PC-3 (cell line): ENCODE data around the gene CYP2A7. TPM values are rescaled to one million over a fixed set of nuclear protein-coding genes. Genes with fewer than 3 reads are reported as not detected.
"Not testable (repeated sequence)": the region's sequence is repeated elsewhere in the genome, so short reads cannot be mapped to it uniquely, and the experiment has no call there.

Experiments
- ATAC-seq: fragments of 200-7000 bp; cut with Tn5 transposase; 2 replicates; pipeline ENCODE4 v1.9.1; 2020; ENCODE audit warnings: mild to moderate bottlenecking, moderate library complexity
- Bru-seq: library from RNA; stranded (reverse); fragments of 400-500 nt; gene quantifications from one replicate; lab custom pipeline; 2021; lab: Mats Ljungman, UMichigan
- BruChase-seq, 2 experiments: library from RNA; stranded (reverse); fragments of 400-500 nt; gene quantifications; one replicate each; lab custom pipeline; 2021; lab: Mats Ljungman, UMichigan
- BruUV-seq: library from RNA; stranded (reverse); fragments of 400-500 nt; replicated peaks from 2 replicates; lab custom pipeline; 2021; lab: Mats Ljungman, UMichigan
- CTCF ChIA-PET: fragments of 300-600 bp; sonication (Branson Sonifier 250); formaldehyde crosslinking; loops from one replicate; lab custom pipeline; 2022; ENCODE audit warnings: antibody characterized with exemption; lab: Charles Lee
- POLR2A ChIA-PET: fragments of 300-600 bp; sonication (Branson Sonifier 250); formaldehyde crosslinking; loops from one replicate; lab custom pipeline; 2022; ENCODE audit warnings: antibody characterized with exemption; ENCODE audit not compliant: unreplicated experiment; lab: Charles Lee
- DNase-seq: peaks from one replicate; pipeline ENCODE4 v3.0.0-alpha.2; 2015
- H2AFZ ChIP-seq: fragments of 300-600 bp; sonication (generic); 2 replicates; pipeline ENCODE4 v1.6.0; 2016; ENCODE audit warnings: antibody characterized with exemption, low read length
- H3F3A ChIP-seq: fragments of 300-600 bp; sonication (generic); one replicate; pipeline ENCODE4 v1.6.0; 2017; ENCODE audit warnings: antibody characterized with exemption, low read length, control low read depth, mild to moderate bottlenecking; ENCODE audit not compliant: unreplicated experiment
- H3K27ac ChIP-seq: fragments of 300-600 bp; sonication (generic); 2 replicates; pipeline ENCODE4 v1.5.1; 2016; ENCODE audit warnings: mild to moderate bottlenecking, low read length
- H3K27me3 ChIP-seq: fragments of 300-600 bp; sonication (generic); 2 replicates; pipeline ENCODE4 v1.6.1; 2016; ENCODE audit warnings: low read length, mixed read lengths
- H3K36me3 ChIP-seq: fragments of 300-600 bp; sonication (generic); 2 replicates; pipeline ENCODE4 v1.6.1; 2016; ENCODE audit warnings: low read depth, mixed run types, low read length, mixed read lengths
- H3K4me1 ChIP-seq: fragments of 300-600 bp; sonication (generic); 2 replicates; pipeline ENCODE4 v1.5.1; 2016; ENCODE audit warnings: low read length; ENCODE audit not compliant: insufficient read depth
- H3K4me2 ChIP-seq: fragments of 300-600 bp; sonication (generic); 2 replicates; pipeline ENCODE4 v1.6.0; 2016; ENCODE audit warnings: low read length
- H3K4me3 ChIP-seq: fragments of 300-600 bp; sonication (generic); 2 replicates; pipeline ENCODE4 v1.5.1; 2016; ENCODE audit warnings: mild to moderate bottlenecking, low read length, mixed read lengths
- H3K79me2 ChIP-seq: fragments of 300-600 bp; sonication (generic); 2 replicates; pipeline ENCODE4 v1.6.1; 2017; ENCODE audit warnings: low read length, mixed read lengths
- H3K9ac ChIP-seq: fragments of 300-600 bp; sonication (generic); 2 replicates; pipeline ENCODE4 v1.6.0; 2016; ENCODE audit warnings: mild to moderate bottlenecking, low read length
- H3K9me2 ChIP-seq: fragments of 300-600 bp; sonication (generic); replicated peaks from 2 replicates; pipeline ENCODE4 v1.6.1; 2016; ENCODE audit warnings: mixed run types, low read length, mixed read lengths
- H3K9me3 ChIP-seq: fragments of 300-600 bp; sonication (generic); 2 replicates; pipeline ENCODE4 v1.6.1; 2016; ENCODE audit warnings: low read length, mixed read lengths
- H4K20me1 ChIP-seq: fragments of 300-600 bp; sonication (generic); 2 replicates; pipeline ENCODE4 v1.6.1; 2016; ENCODE audit warnings: low read length, mixed read lengths
- CTCF ChIP-seq: fragments of 300-600 bp; sonication (generic); conservative IDR thresholded peaks from 2 replicates; pipeline ENCODE4 v1.5.1; 2017; ENCODE audit warnings: antibody characterized with exemption, low read depth, mild to moderate bottlenecking, low read length
- EZH2 ChIP-seq: fragments of 300-600 bp; sonication (generic); IDR thresholded peaks from one replicate; pipeline ENCODE4 v1.6.1; 2017; ENCODE audit warnings: antibody characterized with exemption, mild to moderate bottlenecking, low read length; ENCODE audit not compliant: unreplicated experiment
- EZH2phosphoT487 ChIP-seq: fragments of 300-600 bp; sonication (generic); IDR thresholded peaks from 2 replicates; pipeline ENCODE4 v1.6.1; 2018; ENCODE audit warnings: mild to moderate bottlenecking, antibody characterized with exemption, low read length, borderline replicate concordance
- intact Hi-C: fragments of 100-400 bp; cut with micrococcal nuclease; formaldehyde crosslinking; loops from 2 replicates; pipeline ENCODE4 v1.9.0; 2023
- long read RNA-seq: library from polyadenylated mRNA; unstranded; transcript quantifications from one replicate; pipeline ENCODE4 v2.0.0, GENCODE V29; 2021; ENCODE audit not compliant: unreplicated experiment
- total RNA-seq: library from RNA; depleted of rRNA; stranded (reverse); fragments of >200 nt; gene quantifications from 2 replicates; pipeline ENCODE4 v1.2.3, GENCODE V29; 2014; rRNA removed

Gene CYP2A7
- total RNA-seq (not detected in 2 replicates), Bru-seq, nascent RNA (not detected), BruChase-seq, experiment 1, labeled RNA remaining after a 6-hour chase (not detected), BruChase-seq, experiment 2, labeled RNA remaining after a 2-hour chase (not detected)
- long read RNA-seq: 0 reads

DNA sequence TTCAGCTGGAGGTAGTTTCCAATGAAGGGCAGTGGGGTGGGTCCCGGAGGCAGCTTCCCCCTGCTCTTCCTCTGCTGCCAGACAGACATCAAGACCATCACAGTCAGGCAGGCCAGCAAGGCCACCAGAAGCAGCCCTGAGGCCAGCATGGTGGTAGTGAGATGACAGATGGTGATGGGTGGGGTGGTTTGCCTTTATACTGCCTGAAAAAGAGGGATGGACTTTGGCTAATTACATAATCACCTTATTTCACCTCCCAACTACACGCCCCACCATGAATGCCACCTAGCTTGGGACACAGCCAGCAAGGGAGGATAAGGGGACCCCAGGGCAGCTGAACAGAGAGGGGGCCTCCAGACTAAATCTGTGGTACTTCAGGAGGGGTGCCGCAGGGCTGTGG, at the start of gene CYP2A7:
Gene CYP2A7 (minus strand): TSS at position 170 of the 400 bp plus-strand sequence. CDS start 21 bp downstream, at position 149.
- CTCF ChIA-PET, H3K9me3 ChIP-seq, H3K4me1 ChIP-seq, H3K27me3 ChIP-seq, POLR2A ChIA-PET, H3K79me2 ChIP-seq, H3K9me2 ChIP-seq, ATAC-seq, H3F3A ChIP-seq, H3K4me3 ChIP-seq, H3K36me3 ChIP-seq, H4K20me1 ChIP-seq, H3K27ac ChIP-seq, intact Hi-C loops, BruUV-seq, H2AFZ ChIP-seq, DNase-seq, H3K4me2 ChIP-seq, H3K9ac ChIP-seq: not testable (repeated sequence)

- ATAC-seq, CTCF ChIA-PET, H3K4me3 ChIP-seq, H3K4me1 ChIP-seq, H3K79me2 ChIP-seq, intact Hi-C loops, H3K27me3 ChIP-seq, H3K9ac ChIP-seq, H3K4me2 ChIP-seq, H4K20me1 ChIP-seq, H2AFZ ChIP-seq, BruUV-seq, H3K36me3 ChIP-seq, H3K27ac ChIP-seq, DNase-seq, H3K9me3 ChIP-seq, POLR2A ChIA-PET, H3K9me2 ChIP-seq, H3F3A ChIP-seq: not testable (repeated sequence)
Measured at GRCh38 chr19:40930799-40931198, 48.8 kb upstream of the CYP2A7 start.

DNA sequence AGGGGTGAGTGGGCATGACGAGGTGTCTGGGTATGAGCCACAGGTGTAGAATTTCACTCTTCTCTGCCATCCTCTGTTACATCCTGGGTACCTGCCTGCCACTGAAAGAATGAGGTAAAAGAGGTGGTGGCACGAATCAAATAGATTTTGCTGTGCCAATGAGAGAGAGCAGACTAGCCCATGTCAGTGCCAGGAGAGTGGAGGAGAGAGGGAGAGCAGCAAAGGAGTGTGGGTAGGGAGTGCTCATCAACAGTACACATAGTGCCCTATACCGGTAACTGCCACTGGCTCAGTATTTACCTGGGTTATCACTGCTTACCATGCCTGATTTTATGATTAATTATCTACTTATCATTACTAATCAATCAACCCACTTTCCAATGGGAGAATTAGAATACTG, 47.9 kb upstream of the CYP2A7 start:
- BruUV-seq, H3K79me2 ChIP-seq, H3K27ac ChIP-seq, DNase-seq, H4K20me1 ChIP-seq, H3K4me2 ChIP-seq, H2AFZ ChIP-seq, POLR2A ChIA-PET, H3K27me3 ChIP-seq, H3K9ac ChIP-seq, H3K9me2 ChIP-seq, H3K9me3 ChIP-seq, ATAC-seq, H3K36me3 ChIP-seq, intact Hi-C loops, H3K4me3 ChIP-seq, H3F3A ChIP-seq, H3K4me1 ChIP-seq, CTCF ChIA-PET: not testable (repeated sequence)

- Histone ChIP-seq H2AFZ (no peak overlapping the region), H3K79me2 (no peaks in the 10 kb centered on the region), H3K9ac (no peak overlapping the region), H3F3A (no peaks in the 10 kb centered on the region), H3K9me2 (no peaks in the 10 kb centered on the region), H3K4me1 (peaks cover 10% of the 10 kb centered on the region), H4K20me1 (no peaks in the 10 kb centered on the region), H3K27me3 (no peaks in the 10 kb centered on the region), H3K27ac (no peak overlapping the region), H3K4me3 (no peak overlapping the region), H3K9me3 (no peaks in the 10 kb centered on the region), H3K36me3 (no peaks in the 10 kb centered on the region), H3K4me2 (no peak overlapping the region)
- CTCF ChIA-PET: no interaction called here
- BruUV-seq: no TSS peak
- DNase-seq: no peak
- POLR2A ChIA-PET: no interaction called here
- intact Hi-C loops: no loop called here
- ATAC-seq: no peak
- TF ChIP-seq CTCF (no peak), EZH2 (no peak), EZH2phosphoT487 (no peak)
Measured at GRCh38 chr19:40928850-40929249, 46.8 kb upstream of the CYP2A7 start.
